Measurements from ENCODE around the gene TERF2IP. TPM values are rescaled to one million over a fixed set of nuclear protein-coding genes. Genes with fewer than 3 reads are reported as not detected.

TERF2IP gene
- total RNA-seq, 2 donors from 2014 or later, result 20.0 to 23.4 TPM

- H3K27me3 ChIP-seq (ENCODE audit: control insufficient read depth, insufficient read depth, low read length, poor library complexity, severe bottlenecking), result no peaks in the 10 kb centered on the region
- no peaks in the 10 kb centered on the region for H3K36me3 ChIP-seq (ENCODE audit: control insufficient read depth, insufficient read depth, low read length)
- Mint-ChIP-seq H3K27me3 (ENCODE audit: insufficient read depth) (no peaks in the 10 kb centered on the region), H3K36me3 (ENCODE audit: low read depth) (no peaks in the 10 kb centered on the region), H3K4me1 (peaks cover 3% of the 10 kb centered on the region), H3K4me3 (no peak within 1 kb of the TSS), H3K9me3 (peaks cover 7% of the 10 kb centered on the region), H3K27ac (no peak within 1 kb of the TSS)
- DNase-seq, result no peak
- H3K4me1 ChIP-seq (ENCODE audit: control insufficient read depth, insufficient read depth, low read length), result no peaks in the 10 kb centered on the region
- 96 to 100% methylated on average over 2 to 4 of the region's 4 CpGs for WGBS, 2 experiments (ENCODE audit: insufficient coverage in 1 of 2, insufficient read length in 1 of 2)
- no peak within 1 kb of the TSS for H3K4me3 ChIP-seq (ENCODE audit: low read length)
- no peak within 1 kb of the TSS for H3K9ac ChIP-seq (ENCODE audit: extremely low read depth, low read length, poor library complexity, severe bottlenecking)
- no peak within 1 kb of the TSS for H3K27ac ChIP-seq (ENCODE audit: low read depth, low read length)
- H3K9me3 ChIP-seq (ENCODE audit: control insufficient read depth, low read length), result peaks cover under 1% of the 10 kb centered on the region
- TF ChIP-seq CTCF (conservative IDR thresholded peaks at IDR 0.05), result no peak
These were observed 29.3 kb downstream of the TERF2IP start, which contains the start of gene CPHXL2 for GRCh38 chr16:75676909-75677308. Gene CPHXL2 (minus strand): TSS chr16:75677009. CDS start chr16:75676999, 10 bp downstream.

DNA sequence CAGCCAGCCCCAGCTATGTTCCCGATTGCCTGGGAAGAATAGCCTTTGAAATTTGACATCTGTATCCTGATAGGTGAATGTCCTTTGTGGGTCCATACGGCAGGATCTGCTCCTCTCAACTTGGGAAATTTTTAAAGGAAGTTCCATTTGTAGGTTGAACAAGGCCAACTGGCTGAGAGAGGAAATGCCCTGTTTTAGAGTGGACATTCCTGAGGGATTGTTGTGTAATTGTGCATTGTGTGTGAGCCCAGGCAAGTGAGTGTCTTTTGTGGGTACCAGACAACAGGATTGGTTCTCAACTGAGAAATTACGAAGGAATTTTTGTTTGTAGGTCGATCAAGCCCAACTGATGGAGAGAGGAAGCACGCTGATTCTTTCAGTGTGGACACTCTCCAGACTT is 31.8 kb downstream of the TERF2IP start:
- TF ChIP-seq CTCF (conservative IDR thresholded peaks at IDR 0.05), result no peak
- Histone ChIP-seq H3K9ac (ENCODE audit: extremely low read depth, low read length, poor library complexity, severe bottlenecking) (no peak overlapping the region), H3K4me3 (ENCODE audit: low read length) (no peak overlapping the region), H3K36me3 (ENCODE audit: control insufficient read depth, insufficient read depth, low read length) (no peaks in the 10 kb centered on the region), H3K27me3 (ENCODE audit: control insufficient read depth, insufficient read depth, low read length, poor library complexity, severe bottlenecking) (no peaks in the 10 kb centered on the region), H3K9me3 (ENCODE audit: control insufficient read depth, low read length) (peaks cover 25% of the 10 kb centered on the region), H3K27ac (ENCODE audit: low read depth, low read length) (no peak overlapping the region), H3K4me1 (ENCODE audit: control insufficient read depth, insufficient read depth, low read length) (no peaks in the 10 kb centered on the region)
- H3K4me3 Mint-ChIP-seq, result no peak overlapping the region
- peaks cover 3% of the 10 kb centered on the region for H3K4me1 Mint-ChIP-seq
- DNase-seq, result no peak
- peaks cover 5% of the 10 kb centered on the region for H3K36me3 Mint-ChIP-seq (ENCODE audit: low read depth)
- H3K9me3 Mint-ChIP-seq, result peaks cover 32% of the 10 kb centered on the region
- WGBS, 2 experiments (ENCODE audit: insufficient coverage in 1 of 2, insufficient read length in 1 of 2), result 91 to 92% methylated on average over 5 of the region's 5 CpGs
- no peaks in the 10 kb centered on the region for H3K27me3 Mint-ChIP-seq (ENCODE audit: insufficient read depth)
- no peak overlapping the region for H3K27ac Mint-ChIP-seq

DNA sequence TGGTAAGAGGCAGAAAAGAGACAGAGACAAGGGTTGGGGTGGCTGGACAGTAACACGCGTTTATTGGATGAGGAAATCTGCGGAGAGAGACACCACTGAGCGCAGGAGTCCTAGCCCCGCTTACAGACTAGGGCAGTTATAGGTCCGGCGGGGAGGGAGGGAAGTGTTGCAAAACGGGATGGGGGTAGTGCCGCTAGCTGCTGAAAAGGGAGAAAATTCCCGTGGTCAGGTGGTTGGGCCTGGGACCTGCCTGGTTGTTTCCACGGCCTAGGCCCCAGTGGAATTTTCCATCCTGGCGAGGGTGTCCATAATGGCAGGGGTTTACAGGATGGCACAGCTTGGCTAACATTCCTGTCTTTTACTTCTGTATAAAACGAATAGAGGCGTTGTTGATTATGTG is 34.7 kb downstream of the TERF2IP start:
- H3K9me3 Mint-ChIP-seq, result peaks cover 51% of the 10 kb centered on the region
- no peak overlapping the region for H3K4me3 Mint-ChIP-seq
- no peaks in the 10 kb centered on the region for H3K36me3 ChIP-seq (ENCODE audit: control insufficient read depth, insufficient read depth, low read length)
- no peak overlapping the region for H3K27ac Mint-ChIP-seq
- H3K27me3 ChIP-seq (ENCODE audit: control insufficient read depth, insufficient read depth, low read length, poor library complexity, severe bottlenecking), result no peaks in the 10 kb centered on the region
- no peak for TF ChIP-seq CTCF (conservative IDR thresholded peaks at IDR 0.05)
- H3K36me3 Mint-ChIP-seq (ENCODE audit: low read depth), result peaks cover 5% of the 10 kb centered on the region
- H3K27ac ChIP-seq (ENCODE audit: low read depth, low read length), result no peak overlapping the region
- DNase-seq, result no peak
- peaks cover 3% of the 10 kb centered on the region for H3K4me1 Mint-ChIP-seq
- WGBS, 2 experiments (ENCODE audit: insufficient coverage in 1 of 2, insufficient read length in 1 of 2), result 90 to 91% methylated on average over 14 of the region's 14 CpGs
- H3K4me1 ChIP-seq (ENCODE audit: control insufficient read depth, insufficient read depth, low read length), result no peaks in the 10 kb centered on the region
- H3K4me3 ChIP-seq (ENCODE audit: low read length), result no peak overlapping the region
- no peak overlapping the region for H3K9ac ChIP-seq (ENCODE audit: extremely low read depth, low read length, poor library complexity, severe bottlenecking)
- H3K27me3 Mint-ChIP-seq (ENCODE audit: insufficient read depth), result no peaks in the 10 kb centered on the region
- H3K9me3 ChIP-seq (ENCODE audit: control insufficient read depth, low read length), result peaks cover 51% of the 10 kb centered on the region

Data from endodermal cell (in vitro differentiated cells).